Neural progenitor cell (in vitro differentiated cells): ENCODE results near the gene SAT1. TPM values are rescaled to one million over a fixed set of nuclear protein-coding genes. Genes with fewer than 3 reads are reported as not detected.

Source experiments
- DNase-seq: peaks from one replicate; pipeline ENCODE4 v3.0.0-alpha.2; 2016; ENCODE audit warnings: low spot score
- H2AFZ ChIP-seq: fragments of 200-600 bp; sonication (generic); replicated peaks from 2 replicates; pipeline ENCODE4 v1.6.1; 2016; ENCODE audit warnings: antibody characterized with exemption
- H3F3A ChIP-seq: fragments of 200-600 bp; sonication (generic); 2 replicates; pipeline ENCODE4 v1.6.1; 2016; ENCODE audit warnings: antibody characterized with exemption, low read depth
- H3K27ac ChIP-seq: fragments of 200-600 bp; sonication (generic); 2 replicates; pipeline ENCODE4 v1.5.1; 2016; ENCODE audit warnings: mild to moderate bottlenecking
- H3K27me3 ChIP-seq: fragments of 200-600 bp; sonication (generic); 2 replicates; pipeline ENCODE4 v1.6.1; 2016; ENCODE audit warnings: mild to moderate bottlenecking, moderate library complexity
- H3K36me3 ChIP-seq: fragments of 200-600 bp; sonication (generic); 2 replicates; pipeline ENCODE4 v1.5.1; 2016
- H3K4me1 ChIP-seq: fragments of 200-600 bp; sonication (generic); 2 replicates; pipeline ENCODE4 v1.6.1; 2016; ENCODE audit warnings: mixed run types
- H3K4me2 ChIP-seq: fragments of 200-600 bp; sonication (generic); 2 replicates; pipeline ENCODE4 v1.6.1; 2016
- H3K4me3 ChIP-seq: fragments of 200-600 bp; sonication (generic); 2 replicates; pipeline ENCODE4 v1.5.1; 2016
- H3K79me2 ChIP-seq: fragments of 200-600 bp; sonication (generic); 2 replicates; pipeline ENCODE4 v1.6.1; 2016; ENCODE audit warnings: low read depth
- H3K9ac ChIP-seq: fragments of 200-600 bp; sonication (generic); 2 replicates; pipeline ENCODE4 v1.6.1; 2016
- H3K9me3 ChIP-seq: fragments of 200-600 bp; sonication (generic); 2 replicates; pipeline ENCODE4 v1.5.1; 2016; ENCODE audit warnings: low read depth
- H4K20me1 ChIP-seq: fragments of 200-600 bp; sonication (generic); 2 replicates; pipeline ENCODE4 v1.6.1; 2016; ENCODE audit warnings: low read depth
- H3K27ac Mint-ChIP-seq: 3 replicates; pipeline ENCODE4 v1.8.0; 2021; ENCODE audit warnings: mixed read lengths
- H3K27me3 Mint-ChIP-seq: 2 replicates; pipeline ENCODE4 v1.8.0; 2022; ENCODE audit warnings: low read depth, mild to moderate bottlenecking, inconsistent platforms, moderate library complexity, mixed read lengths; ENCODE audit not compliant: insufficient read depth
- H3K36me3 Mint-ChIP-seq: 3 replicates; pipeline ENCODE4 v1.8.0; 2021; ENCODE audit warnings: mixed read lengths
- H3K4me1 Mint-ChIP-seq: 3 replicates; pipeline ENCODE4 v1.8.0; 2021; ENCODE audit warnings: mixed read lengths
- H3K4me3 Mint-ChIP-seq: 3 replicates; pipeline ENCODE4 v1.8.0; 2021; ENCODE audit warnings: mild to moderate bottlenecking, moderate library complexity, mixed read lengths
- H3K9me3 Mint-ChIP-seq: 3 replicates; pipeline ENCODE4 v1.8.0; 2020; ENCODE audit warnings: mixed read lengths
- CTCF ChIP-seq: fragments of 200-600 bp; sonication (generic); IDR thresholded peaks from 2 replicates; pipeline ENCODE4 v1.5.1; 2017; ENCODE audit warnings: antibody characterized with exemption, mild to moderate bottlenecking
- EZH2 ChIP-seq: fragments of 200-600 bp; sonication (generic); IDR thresholded peaks from 2 replicates; pipeline ENCODE4 v1.6.1; 2017; ENCODE audit warnings: antibody characterized with exemption, mild to moderate bottlenecking, moderate library complexity
- EZH2phosphoT487 ChIP-seq: fragments of 200-600 bp; sonication (generic); IDR thresholded peaks from 2 replicates; pipeline ENCODE4 v1.6.1; 2017; ENCODE audit warnings: antibody characterized with exemption
- total RNA-seq: library from RNA; depleted of rRNA; stranded (reverse); fragments of >200 nt; gene quantifications from 2 replicates; pipeline ENCODE4 v1.2.3, GENCODE V29; 2015; ENCODE audit warnings: low replicate concordance

The SAT1 gene
- total RNA-seq, 1 donor from 2014 or later, result 168 TPM

DNA sequence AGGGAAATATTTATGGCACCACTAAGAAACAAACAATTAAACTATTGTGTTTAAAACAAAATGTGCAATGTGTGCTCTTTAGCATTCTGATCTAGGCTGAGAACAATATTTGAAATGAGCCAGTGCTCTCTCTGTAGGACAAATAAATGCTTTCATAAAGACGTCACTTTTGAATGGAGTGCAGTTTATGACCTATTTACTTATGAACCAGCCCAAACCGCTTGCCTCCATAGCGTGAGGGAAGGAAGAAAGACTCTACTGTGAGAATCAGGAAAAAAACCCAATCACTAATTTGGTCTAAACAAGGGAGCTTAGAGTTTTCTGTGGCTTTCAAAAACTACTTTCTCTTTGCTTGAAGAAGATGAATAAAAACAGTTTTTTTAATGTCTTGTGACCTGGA is 39.4 kb downstream of the SAT1 start:
- H3K27me3 ChIP-seq, result no peaks in the 10 kb centered on the region

GRCh38 chrX:23822841-23823240 is 39.9 kb downstream of the SAT1 start:
- H3K36me3 Mint-ChIP-seq, result no peaks in the 10 kb centered on the region
- no peak for DNase-seq

More for the DNA sequence above, 39.4 kb downstream of the SAT1 start:
- no peak for DNase-seq
- Histone ChIP-seq H3K36me3 (no peaks in the 10 kb centered on the region), H3K9ac (no peak overlapping the region), H3K9me3 (no peaks in the 10 kb centered on the region), H3F3A (no peaks in the 10 kb centered on the region), H3K4me1 (no peaks in the 10 kb centered on the region), H3K27ac (no peak overlapping the region), H2AFZ (no peak overlapping the region), H4K20me1 (no peaks in the 10 kb centered on the region), H3K4me3 (no peak overlapping the region), H3K79me2 (no peaks in the 10 kb centered on the region), H3K4me2 (no peak overlapping the region)
- peaks cover 4% of the 10 kb centered on the region for H3K27me3 Mint-ChIP-seq
- H3K4me1 Mint-ChIP-seq, result peaks cover 4% of the 10 kb centered on the region
- no peaks in the 10 kb centered on the region for H3K36me3 Mint-ChIP-seq
- TF ChIP-seq EZH2, result no peak
- no peak for TF ChIP-seq EZH2phosphoT487
- no peak for TF ChIP-seq CTCF
- H3K9me3 Mint-ChIP-seq, result no peaks in the 10 kb centered on the region
- H3K27ac Mint-ChIP-seq, result peak overlapping the region; percentile 65
- no peak overlapping the region for H3K4me3 Mint-ChIP-seq

DNA sequence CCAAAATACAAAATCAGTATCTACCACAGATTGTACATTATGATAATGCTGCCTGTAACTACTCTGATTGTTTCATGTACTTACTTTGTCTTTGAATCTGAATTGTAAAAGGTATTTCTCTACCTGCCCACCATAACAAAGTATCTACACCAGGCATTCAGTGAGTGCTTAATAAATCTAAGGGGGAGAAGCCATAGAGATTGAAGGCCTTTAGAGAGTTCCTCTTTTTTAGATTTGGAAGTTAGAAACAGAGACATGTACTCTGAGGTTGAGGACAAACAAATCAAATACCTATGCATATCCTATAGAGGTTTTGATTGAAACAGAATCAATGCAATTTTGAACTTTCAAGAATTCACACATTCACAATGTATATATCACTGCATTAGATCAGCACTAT is 42.7 kb downstream of the SAT1 start:
- Histone ChIP-seq H3K4me1 (no peaks in the 10 kb centered on the region), H4K20me1 (no peaks in the 10 kb centered on the region), H3K27me3 (no peaks in the 10 kb centered on the region), H3K27ac (no peak overlapping the region), H2AFZ (no peak overlapping the region), H3K36me3 (no peaks in the 10 kb centered on the region), H3K9ac (no peak overlapping the region), H3K79me2 (no peaks in the 10 kb centered on the region), H3F3A (no peaks in the 10 kb centered on the region), H3K4me2 (no peak overlapping the region), H3K4me3 (no peak overlapping the region), H3K9me3 (no peaks in the 10 kb centered on the region)
- peaks cover 4% of the 10 kb centered on the region for H3K4me1 Mint-ChIP-seq
- H3K27ac Mint-ChIP-seq, result no peak overlapping the region
- no peak overlapping the region for H3K4me3 Mint-ChIP-seq
- no peaks in the 10 kb centered on the region for H3K27me3 Mint-ChIP-seq
- DNase-seq, result no peak
- H3K9me3 Mint-ChIP-seq, result no peaks in the 10 kb centered on the region
- H3K36me3 Mint-ChIP-seq, result no peaks in the 10 kb centered on the region
- TF ChIP-seq EZH2 (no peak), CTCF (no peak), EZH2phosphoT487 (no peak)

More at GRCh38 chrX:23822841-23823240, 39.9 kb downstream of the SAT1 start:
- Histone ChIP-seq H3F3A (no peaks in the 10 kb centered on the region), H2AFZ (no peak overlapping the region), H3K4me1 (no peaks in the 10 kb centered on the region), H3K27me3 (no peaks in the 10 kb centered on the region), H3K4me2 (no peak overlapping the region), H4K20me1 (no peaks in the 10 kb centered on the region), H3K9ac (no peak overlapping the region), H3K27ac (no peak overlapping the region), H3K4me3 (no peak overlapping the region), H3K9me3 (no peaks in the 10 kb centered on the region), H3K36me3 (no peaks in the 10 kb centered on the region), H3K79me2 (no peaks in the 10 kb centered on the region)
- Mint-ChIP-seq H3K4me3 (no peak overlapping the region), H3K27me3 (peaks cover 4% of the 10 kb centered on the region), H3K27ac (no peak overlapping the region), H3K9me3 (no peaks in the 10 kb centered on the region), H3K4me1 (peaks cover 4% of the 10 kb centered on the region)
- TF ChIP-seq EZH2 (no peak), CTCF (no peak), EZH2phosphoT487 (no peak)
